Gastrocnemius medialis (tissue), 4 donors: ENCODE results near the gene AK8.

Experiments used
- CTCF ChIP-seq, 5 experiments: fragments of 450-650 bp in 3 of 5; fragments of 200-600 bp in 2 of 5; sonication (generic) in 2 of 5; IDR thresholded peaks in 4 of 5; conservative IDR thresholded peaks in 1 of 5; 1 replicate in 4 of 5; 2 replicates in 1 of 5; pipeline ENCODE4 v1.5.1; 2016 to 2019; ENCODE audit warnings: antibody characterized with exemption in 5 of 5, mild to moderate bottlenecking in 3 of 5, moderate library complexity in 3 of 5
- POLR2A ChIP-seq, 2 donors: fragments of 450-650 bp; IDR thresholded peaks; one replicate each; pipeline ENCODE4 v1.6.1; 2017; ENCODE audit warnings: antibody characterized with exemption in 2 of 2, mild to moderate bottlenecking in 2 of 2, moderate library complexity in 2 of 2

- TF ChIP-seq CTCF (IDR thresholded peaks at IDR 0.05 in 4 of 5, conservative IDR thresholded peaks at IDR 0.05 in 1 of 5) = no peak
- TF ChIP-seq POLR2A (IDR thresholded peaks at IDR 0.05) = no peak
Measured at GRCh38 chr9:132881826-132882225, 3.7 kb upstream of the AK8 start.
